DOHH2 (cell line): ENCODE data around the gene PLXNA1.

Source experiments
- H3F3A ChIP-seq: fragments of 200-600 bp; sonication (generic), shearing (Covaris generic); 2 replicates; pipeline ENCODE4 v1.6.0; 2016; ENCODE audit warnings: antibody characterized with exemption, mild to moderate bottlenecking; ENCODE audit not compliant: control insufficient read depth, insufficient read depth
- H3K27ac ChIP-seq: fragments of 200-600 bp; sonication (generic); 2 replicates; pipeline ENCODE4 v1.5.1; 2014; ENCODE audit warnings: low read depth, mild to moderate bottlenecking, low read length, moderate library complexity
- H3K27me3 ChIP-seq: fragments of 200-600 bp; sonication (generic); 2 replicates; pipeline ENCODE4 v1.6.1; 2014; ENCODE audit warnings: mild to moderate bottlenecking, low read length, mixed read lengths; ENCODE audit not compliant: control insufficient read depth
- H3K36me3 ChIP-seq: fragments of 200-600 bp; sonication (generic); 2 replicates; pipeline ENCODE4 v1.6.1; 2014; ENCODE audit warnings: mild to moderate bottlenecking, low read length, moderate library complexity, mixed read lengths; ENCODE audit not compliant: control insufficient read depth
- H3K4me1 ChIP-seq: fragments of 200-600 bp; sonication (generic); 2 replicates; pipeline ENCODE4 v1.6.1; 2014; ENCODE audit warnings: mild to moderate bottlenecking, low read length, mixed read lengths; ENCODE audit not compliant: control insufficient read depth
- H3K4me2 ChIP-seq: fragments of 200-600 bp; sonication (generic); 2 replicates; pipeline ENCODE4 v1.6.0; 2014; ENCODE audit warnings: mild to moderate bottlenecking, low read length, moderate library complexity
- H3K4me3 ChIP-seq: fragments of 200-600 bp; sonication (generic); 2 replicates; pipeline ENCODE4 v1.5.1; 2014; ENCODE audit warnings: mild to moderate bottlenecking, low read length, mixed read lengths
- H3K79me2 ChIP-seq: fragments of 200-600 bp; sonication (generic); 2 replicates; pipeline ENCODE4 v1.6.1; 2014; ENCODE audit warnings: mild to moderate bottlenecking, low read length, mixed read lengths; ENCODE audit not compliant: control insufficient read depth
- H3K9me2 ChIP-seq: fragments of 200-600 bp; sonication (generic); replicated peaks from 2 replicates; pipeline ENCODE4 v1.6.1; 2014; ENCODE audit warnings: mild to moderate bottlenecking, low read length, mixed read lengths; ENCODE audit not compliant: control insufficient read depth
- H3K9me3 ChIP-seq: fragments of 200-600 bp; sonication (generic); 2 replicates; pipeline ENCODE4 v1.6.1; 2014; ENCODE audit warnings: antibody characterized with exemption, low read length, mixed read lengths; ENCODE audit not compliant: control insufficient read depth, insufficient read depth
- H4K20me1 ChIP-seq: fragments of 200-600 bp; sonication (generic); 2 replicates; pipeline ENCODE4 v1.6.0; 2014; ENCODE audit warnings: low read depth, mild to moderate bottlenecking, antibody characterized with exemption, low read length, moderate library complexity; ENCODE audit not compliant: control insufficient read depth, insufficient read depth
- CTCF ChIP-seq: fragments of 200-600 bp; sonication (generic); IDR thresholded peaks from one replicate; pipeline ENCODE4 v1.5.1; 2014; ENCODE audit warnings: antibody characterized with exemption, mild to moderate bottlenecking, low read depth, low read length; ENCODE audit not compliant: poor library complexity, severe bottlenecking
- EZH2phosphoT487 ChIP-seq: fragments of 200-600 bp; sonication (generic); IDR thresholded peaks from 2 replicates; pipeline ENCODE4 v1.6.1; 2017; ENCODE audit warnings: borderline replicate concordance, mild to moderate bottlenecking, antibody characterized with exemption, low read length, moderate library complexity, mixed read lengths

The PLXNA1 gene

GRCh38 chr3:127003601-127004280 lies 20.8 kb downstream of the PLXNA1 start:
- H3K9me3 ChIP-seq, result no peaks in the 10 kb centered on the region
- no peaks in the 10 kb centered on the region for H3K9me2 ChIP-seq
- H4K20me1 ChIP-seq, result no peaks in the 10 kb centered on the region
- H3K4me3 ChIP-seq, result no peak overlapping the region
- H3F3A ChIP-seq, result no peaks in the 10 kb centered on the region
- H3K4me2 ChIP-seq, result no peak overlapping the region
- TF ChIP-seq EZH2phosphoT487 (no peak), CTCF (no peak)
- no peaks in the 10 kb centered on the region for H3K79me2 ChIP-seq
- H3K27me3 ChIP-seq, result no peaks in the 10 kb centered on the region
- H3K36me3 ChIP-seq, result no peaks in the 10 kb centered on the region
- no peaks in the 10 kb centered on the region for H3K4me1 ChIP-seq
- no peak overlapping the region for H3K27ac ChIP-seq

- Histone ChIP-seq H4K20me1 (no peaks in the 10 kb centered on the region), H3K27me3 (no peaks in the 10 kb centered on the region), H3K79me2 (no peaks in the 10 kb centered on the region), H3K36me3 (no peaks in the 10 kb centered on the region), H3K27ac (no peak overlapping the region), H3F3A (no peaks in the 10 kb centered on the region), H3K4me1 (no peaks in the 10 kb centered on the region), H3K9me3 (no peaks in the 10 kb centered on the region), H3K4me3 (no peak overlapping the region), H3K9me2 (no peaks in the 10 kb centered on the region), H3K4me2 (no peak overlapping the region)
- TF ChIP-seq EZH2phosphoT487 (no peak), CTCF (no peak)
Measured at GRCh38 chr3:127004641-127005397, 21.9 kb downstream of the PLXNA1 start.

GRCh38 chr3:127005864-127006500 lies 23.1 kb downstream of the PLXNA1 start:
- H3F3A ChIP-seq, result no peaks in the 10 kb centered on the region
- H3K4me1 ChIP-seq, result no peaks in the 10 kb centered on the region
- no peaks in the 10 kb centered on the region for H3K9me3 ChIP-seq
- H3K27me3 ChIP-seq, result no peaks in the 10 kb centered on the region
- no peaks in the 10 kb centered on the region for H4K20me1 ChIP-seq
- no peaks in the 10 kb centered on the region for H3K9me2 ChIP-seq
- H3K36me3 ChIP-seq, result no peaks in the 10 kb centered on the region
- TF ChIP-seq EZH2phosphoT487, result no peak
- no peak for TF ChIP-seq CTCF
- H3K27ac ChIP-seq, result no peak overlapping the region
- no peak overlapping the region for H3K4me2 ChIP-seq
- no peaks in the 10 kb centered on the region for H3K79me2 ChIP-seq
- no peak overlapping the region for H3K4me3 ChIP-seq
